ENCODE results near the gene KIAA0825.
"Not testable (repeated sequence)": the region's sequence is repeated elsewhere in the genome, so short reads cannot be mapped to it uniquely, and the experiment has no call there.

KIAA0825 gene

GRCh38 chr5:94618493-94619328 is at the start of gene KIAA0825, which contains the start of gene SLF1:
Gene KIAA0825, minus strand, starts transcription at chr5:94618604. Its CDS starts 81,478 bp downstream, at chr5:94537126.
Gene SLF1, plus strand, starts transcription at chr5:94618669. Its CDS starts 10,142 bp downstream, at chr5:94628811.
- peak; percentile 85 for DNase-seq

DNA sequence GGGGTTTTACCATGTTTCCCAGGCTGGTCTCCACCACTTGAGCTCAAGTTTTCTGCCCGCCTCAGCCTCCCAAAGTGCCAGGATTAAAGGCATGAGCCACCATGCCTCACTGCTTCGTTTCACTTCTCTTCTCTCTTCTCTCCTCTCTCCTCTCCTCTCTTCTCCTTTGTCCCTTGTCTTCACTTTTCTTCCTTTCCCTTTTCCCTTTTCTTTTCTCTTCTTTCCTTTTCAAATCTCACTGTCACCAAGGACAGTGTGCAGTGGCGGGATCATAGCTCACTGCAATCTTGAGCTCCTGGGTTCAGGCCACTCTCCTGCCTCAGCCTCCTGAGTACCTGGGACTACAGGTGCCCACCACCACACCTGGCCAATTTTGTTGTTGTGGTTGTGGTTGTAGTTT is 49.5 kb upstream of the KIAA0825 start:
- DNase-seq: no peak

- no peak for DNase-seq
Measured at GRCh38 chr5:94661086-94661485, 42.7 kb upstream of the KIAA0825 start.

GRCh38 chr5:94660506-94660905 is 42.1 kb upstream of the KIAA0825 start:
- no peak for DNase-seq

DNA sequence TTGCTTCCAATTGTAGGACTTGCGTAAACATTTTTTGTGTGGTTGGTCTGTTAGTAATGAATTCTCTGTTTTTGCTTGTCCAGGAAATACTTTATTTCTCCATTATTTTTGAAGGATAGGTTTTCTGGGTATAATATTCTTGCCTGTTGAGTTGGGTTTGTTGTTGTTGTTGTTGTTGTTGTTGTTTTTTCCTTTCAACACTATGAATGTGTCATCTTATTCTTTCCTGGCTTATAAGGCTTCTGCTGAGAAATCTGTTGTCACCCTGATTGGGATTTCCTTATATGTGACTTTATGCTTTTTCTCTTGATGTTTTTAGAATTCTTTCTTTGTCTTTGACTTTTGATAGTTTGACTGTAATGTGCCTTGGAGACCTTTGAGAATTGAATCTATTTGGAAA is 39.9 kb upstream of the KIAA0825 start:
- DNase-seq: no peak

- no peak for DNase-seq
Measured at GRCh38 chr5:94649874-94650273, 31.5 kb upstream of the KIAA0825 start.

DNA sequence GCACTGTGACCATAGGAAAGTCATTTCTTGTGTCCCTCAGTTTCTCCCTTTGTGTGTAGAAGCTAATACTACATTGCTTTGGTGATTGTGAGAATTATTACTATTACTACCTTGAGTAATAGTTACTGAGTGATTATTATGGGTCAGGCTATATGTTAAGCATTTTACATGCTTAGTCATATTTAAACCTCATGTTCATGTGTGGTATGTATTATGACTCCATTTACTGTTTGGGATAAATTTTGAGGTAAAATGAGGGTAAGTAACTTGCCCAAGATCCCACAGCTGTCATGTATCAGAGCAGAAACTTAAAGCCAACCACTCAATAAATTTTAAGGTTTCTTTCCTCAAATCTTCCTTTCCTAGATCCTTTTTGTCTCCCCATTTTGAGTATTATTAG is 28.4 kb upstream of the KIAA0825 start:
- no peak for DNase-seq

GRCh38 chr5:94645053-94645452 is 26.6 kb upstream of the KIAA0825 start:
- no peak for DNase-seq

DNA sequence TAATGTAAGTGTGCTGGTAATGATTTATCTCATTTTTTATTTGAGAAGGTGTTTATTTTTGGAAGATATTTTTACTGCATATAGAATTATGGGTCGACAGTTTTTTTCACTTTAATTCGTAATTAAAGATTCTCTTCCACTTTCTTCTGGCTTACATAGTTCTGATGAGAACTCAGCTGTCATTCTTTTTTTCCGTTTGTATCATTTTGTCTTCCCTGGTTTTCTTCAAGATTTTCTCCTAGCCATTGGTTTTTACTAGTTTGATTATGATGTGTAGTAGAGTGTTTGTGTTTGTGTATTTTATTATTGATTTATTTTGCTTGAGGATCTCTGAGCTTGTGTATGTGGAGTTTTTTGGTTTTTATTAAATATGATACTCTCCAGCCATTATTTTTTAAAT is 21.8 kb upstream of the KIAA0825 start:
- no peak for DNase-seq

GRCh38 chr5:94632024-94632423 is 13.6 kb upstream of the KIAA0825 start:
- no peak for DNase-seq

GRCh38 chr5:94627191-94627590 is 8.8 kb upstream of the KIAA0825 start:
- no peak for DNase-seq

DNA sequence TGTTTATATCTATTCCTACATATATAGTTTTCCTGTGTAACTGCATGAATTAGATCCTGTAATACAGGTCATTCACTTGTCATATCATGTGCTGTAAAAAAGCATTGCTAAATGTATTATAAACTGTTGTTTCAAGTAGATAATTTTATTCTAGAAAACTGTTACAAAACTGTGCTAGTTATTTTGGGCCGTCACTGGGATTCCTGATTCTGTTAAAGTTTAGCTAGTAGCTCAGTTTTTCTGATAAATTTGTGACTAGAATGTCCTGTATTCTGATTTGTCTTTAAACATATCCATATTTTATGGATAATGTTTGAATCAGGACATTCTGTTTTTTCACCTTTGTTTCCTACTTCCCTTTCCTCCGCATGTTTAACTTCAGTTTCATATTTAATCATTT is 5.5 kb upstream of the KIAA0825 start:
- no peak for DNase-seq

DNA sequence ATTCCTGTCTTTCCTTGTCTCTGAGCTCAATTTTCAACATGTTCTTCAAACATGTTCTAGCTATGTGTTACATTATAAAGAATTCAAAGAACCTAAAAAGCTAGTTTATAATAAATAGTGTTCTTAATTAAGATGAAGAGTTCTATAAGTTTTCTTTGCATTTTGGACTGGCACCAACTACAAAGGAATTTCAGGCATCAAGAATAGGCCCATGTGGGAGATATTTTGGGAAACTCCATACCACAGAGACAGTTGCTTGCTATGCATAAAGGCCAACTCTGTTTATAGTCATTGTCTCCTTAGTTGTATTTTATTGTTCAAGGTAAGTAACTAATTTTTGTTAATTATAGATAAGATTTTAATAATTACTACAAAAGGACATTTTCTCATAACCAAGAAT is 4.6 kb upstream of the KIAA0825 start:
- DNase-seq: no peak

DNA sequence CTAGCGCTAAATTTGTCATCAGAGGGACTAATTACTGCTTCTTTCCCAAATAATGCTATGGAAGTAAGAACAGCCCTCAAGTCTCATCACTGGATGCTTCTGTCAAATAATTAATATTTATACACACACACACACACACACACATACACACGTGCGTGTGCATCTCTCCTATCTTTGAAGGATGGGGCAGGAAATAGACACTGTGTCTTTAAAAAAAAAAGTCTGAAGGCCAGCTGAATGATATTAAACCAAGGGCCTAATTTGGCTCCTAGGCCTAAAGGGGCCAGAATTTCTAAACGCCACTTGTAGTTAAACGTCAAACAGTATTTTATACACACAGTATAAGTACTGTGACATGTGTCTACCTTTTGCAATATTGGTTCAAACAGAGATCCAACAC is 3.4 kb upstream of the KIAA0825 start:
- no peak for DNase-seq

DNA sequence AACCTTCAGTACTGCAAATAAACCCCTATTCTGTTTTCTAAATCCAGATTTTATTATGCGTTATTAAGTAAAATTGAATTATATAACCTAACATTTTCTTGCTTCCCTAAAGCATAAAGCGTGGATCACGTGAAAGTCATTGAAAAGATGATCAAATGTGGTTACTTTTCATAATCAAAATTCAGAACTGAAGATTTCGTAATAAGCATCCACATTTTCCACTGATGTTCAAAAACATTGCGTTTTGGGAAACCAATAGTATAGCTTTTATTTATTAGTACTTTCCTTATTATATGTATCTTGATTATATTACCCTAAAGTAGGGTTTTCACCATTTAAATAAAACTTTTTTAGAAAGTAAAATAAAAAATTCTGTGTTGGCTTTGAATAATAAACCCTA is 1.9 kb upstream of the KIAA0825 start:
- no peak for DNase-seq

DNA sequence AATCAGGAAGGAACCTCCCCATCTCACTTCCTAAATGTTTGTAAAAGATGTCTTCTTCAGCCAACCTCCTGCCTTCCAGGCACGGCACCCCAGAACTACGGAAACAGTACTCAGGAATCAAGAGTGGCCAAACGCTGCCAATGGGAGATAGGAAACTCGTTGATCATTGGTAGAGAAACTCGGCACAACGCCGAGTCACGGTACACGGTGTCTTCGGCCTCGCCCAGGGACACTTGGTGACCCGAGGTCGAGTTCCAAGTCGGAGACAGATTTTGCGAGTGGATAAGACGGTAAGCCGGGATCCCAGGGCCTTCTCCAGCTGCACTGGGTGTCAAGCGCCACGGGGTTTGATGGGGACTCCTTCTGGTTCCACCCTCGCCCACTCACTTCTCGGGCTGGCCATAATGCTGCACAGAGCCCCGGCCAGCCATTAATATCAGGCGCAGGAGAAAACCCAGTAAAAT is 343 bp downstream of the KIAA0825 start:
- no peak for DNase-seq

GRCh38 chr5:94615862-94616261 is 2.5 kb downstream of the KIAA0825 start:
- no peak for DNase-seq

DNA sequence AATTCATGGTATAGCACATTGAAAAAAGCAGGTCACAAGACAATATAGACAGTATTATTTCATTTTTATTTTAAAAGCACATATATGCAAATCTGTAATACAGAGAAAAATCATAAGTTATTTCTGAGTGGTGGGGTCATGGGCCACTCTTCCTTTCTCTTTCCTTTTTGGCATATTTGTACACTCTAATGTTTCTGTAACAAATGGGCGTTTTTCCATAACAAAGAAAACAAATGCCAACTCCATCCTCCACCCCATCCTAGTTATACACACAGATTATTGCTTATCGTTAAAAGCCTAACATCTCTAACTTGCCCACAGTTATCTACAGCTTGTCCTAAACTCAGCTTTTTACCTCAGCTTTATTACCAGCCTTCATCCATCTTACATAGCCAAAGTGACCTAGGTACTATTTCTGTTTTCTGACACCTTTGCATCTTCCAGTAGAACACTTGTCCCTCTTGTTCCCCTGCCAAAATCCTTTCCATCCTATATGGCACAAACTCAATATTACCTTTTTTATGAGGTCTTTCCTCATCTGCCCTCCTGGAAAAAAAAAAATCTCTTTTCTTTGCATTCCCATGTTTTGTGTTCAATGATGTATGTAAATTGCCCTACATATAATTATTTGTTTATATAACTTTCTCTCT is 4.1 kb downstream of the KIAA0825 start:
- no peak for DNase-seq

DNA sequence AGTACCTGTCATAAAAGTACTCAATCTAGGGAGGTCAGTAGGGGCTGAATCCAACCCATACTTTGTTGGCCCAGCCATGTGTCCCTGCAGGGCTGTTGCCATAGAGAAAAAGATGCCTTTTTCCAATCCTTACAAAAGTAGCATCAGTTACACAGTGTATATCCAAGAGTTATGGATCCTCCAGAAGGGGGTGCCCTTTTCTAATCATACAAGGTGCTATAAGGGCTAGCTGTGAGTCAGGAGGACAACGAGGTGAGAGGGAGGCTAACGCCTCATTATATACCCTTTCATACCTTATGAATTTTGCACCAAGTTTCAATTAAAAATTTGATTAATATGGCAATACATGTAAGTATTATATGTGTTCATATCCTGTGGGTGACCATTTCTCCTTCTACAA is 4.8 kb downstream of the KIAA0825 start:
- DNase-seq: no peak

- DNase-seq: no peak
Measured at GRCh38 chr5:94595281-94595840, 23.0 kb downstream of the KIAA0825 start.

GRCh38 chr5:94577466-94578245 is 40.7 kb downstream of the KIAA0825 start:
- DNase-seq: no peak

- no peak for DNase-seq
Measured at GRCh38 chr5:94575196-94575595, 43.2 kb downstream of the KIAA0825 start.

DNA sequence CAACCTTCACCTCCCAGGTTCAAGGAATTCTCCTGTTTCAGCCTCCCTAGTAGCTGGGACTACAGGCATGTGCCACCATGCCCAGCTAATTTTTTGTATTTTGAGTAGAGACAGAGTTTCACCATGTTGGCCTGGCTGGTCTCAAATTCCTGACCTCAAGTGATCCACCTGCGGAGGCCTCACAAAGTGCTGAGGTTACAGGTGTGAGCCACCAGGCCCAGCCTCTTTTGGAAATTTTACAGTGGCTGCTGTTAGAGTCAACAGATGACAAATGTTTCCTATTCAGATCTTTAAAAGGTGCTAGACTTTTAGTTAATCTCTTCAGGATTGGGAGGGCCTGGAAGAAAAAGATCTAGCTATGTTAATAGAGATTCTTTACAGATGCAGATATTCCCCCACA is 45.1 kb downstream of the KIAA0825 start:
- DNase-seq: not testable (repeated sequence)

Data from stimulated activated CD4-positive, alpha-beta T cell treated with anti-CD3 and anti-CD28 coated beads, Interleukin-4, amount 100 ng/mL, for 1 hour (primary cell).